ENCODE results near the gene PODXL.

DNA sequence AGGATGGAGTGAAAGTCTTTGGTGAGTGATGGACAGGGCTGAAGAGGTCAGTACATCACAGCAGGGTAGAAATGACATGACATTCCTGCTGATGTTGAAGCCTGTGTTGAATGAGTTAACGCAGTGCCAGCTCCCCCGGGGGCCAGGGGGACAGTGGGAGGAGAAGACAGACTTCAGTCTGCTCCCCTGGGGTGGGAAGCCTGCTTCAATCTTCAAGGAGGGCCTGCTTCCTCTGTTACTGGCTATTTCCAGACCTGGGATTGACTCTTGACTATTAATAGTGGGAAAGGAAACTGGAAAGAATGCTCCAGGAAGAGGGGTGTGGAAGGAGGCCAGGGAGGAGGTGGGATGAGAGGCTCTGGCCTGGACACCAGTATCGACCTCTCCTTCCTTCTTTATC lies 27.2 kb downstream of the PODXL start:
- TF ChIP-seq EZH2 (IDR thresholded peaks at IDR 0.05; ENCODE audit: low read length, unreplicated experiment) (no peak), EZH2phosphoT487 (IDR thresholded peaks at IDR 0.05; ENCODE audit: borderline replicate concordance, low read length) (no peak)
- TF ChIP-seq, protein P1, sequence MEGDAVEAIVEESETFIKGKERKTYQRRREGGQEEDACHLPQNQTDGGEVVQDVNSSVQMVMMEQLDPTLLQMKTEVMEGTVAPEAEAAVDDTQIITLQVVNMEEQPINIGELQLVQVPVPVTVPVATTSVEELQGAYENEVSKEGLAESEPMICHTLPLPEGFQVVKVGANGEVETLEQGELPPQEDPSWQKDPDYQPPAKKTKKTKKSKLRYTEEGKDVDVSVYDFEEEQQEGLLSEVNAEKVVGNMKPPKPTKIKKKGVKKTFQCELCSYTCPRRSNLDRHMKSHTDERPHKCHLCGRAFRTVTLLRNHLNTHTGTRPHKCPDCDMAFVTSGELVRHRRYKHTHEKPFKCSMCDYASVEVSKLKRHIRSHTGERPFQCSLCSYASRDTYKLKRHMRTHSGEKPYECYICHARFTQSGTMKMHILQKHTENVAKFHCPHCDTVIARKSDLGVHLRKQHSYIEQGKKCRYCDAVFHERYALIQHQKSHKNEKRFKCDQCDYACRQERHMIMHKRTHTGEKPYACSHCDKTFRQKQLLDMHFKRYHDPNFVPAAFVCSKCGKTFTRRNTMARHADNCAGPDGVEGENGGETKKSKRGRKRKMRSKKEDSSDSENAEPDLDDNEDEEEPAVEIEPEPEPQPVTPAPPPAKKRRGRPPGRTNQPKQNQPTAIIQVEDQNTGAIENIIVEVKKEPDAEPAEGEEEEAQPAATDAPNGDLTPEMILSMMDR (conservative IDR thresholded peaks at IDR 0.05; ENCODE audit: low read depth, low read length): no peak
